ENCODE results near the gene DOP1B. TPM values are rescaled to one million over a fixed set of nuclear protein-coding genes. Genes with fewer than 3 reads are reported as not detected.

Gene DOP1B
- total RNA-seq, 1 experiment from 2014 or later = 15.1 TPM

- Histone ChIP-seq H3K27me3 (ENCODE audit: insufficient read depth, low read depth) (no peaks in the 10 kb centered on the region), H3K9me2 (ENCODE audit: insufficient read depth) (no peaks in the 10 kb centered on the region), H3K4me1 (replicated peaks; ENCODE audit: insufficient read depth) (peaks cover 15% of the 10 kb centered on the region), H2AFZ (no peak overlapping the region), H3K27ac (no peak overlapping the region), H3K79me2 (ENCODE audit: low read depth) (no peaks in the 10 kb centered on the region), H3F3A (ENCODE audit: insufficient read depth, low read depth) (peaks cover 16% of the 10 kb centered on the region), H3K9me3 (ENCODE audit: insufficient read depth, low read depth) (no peaks in the 10 kb centered on the region), H4K20me1 (ENCODE audit: insufficient read depth) (no peaks in the 10 kb centered on the region), H3K4me3 (no peak overlapping the region), H3K4me2 (no peak overlapping the region), H3K36me3 (ENCODE audit: low read depth) (no peaks in the 10 kb centered on the region)
- POLR2A ChIA-PET (ENCODE audit: unreplicated experiment) = no interaction called here
- no peak for DNase-seq
- TF ChIP-seq CTCF (conservative IDR thresholded peaks at IDR 0.05) (no peak), EZH2 (IDR thresholded peaks at IDR 0.05; ENCODE audit: low read depth) (no peak)
- no TSS peak for BruUV-seq (replicated peaks)
- intact Hi-C loops (cut with micrococcal nuclease; ENCODE audit: unreplicated experiment) = no loop called here
- CTCF ChIA-PET = no interaction called here
These were observed 32.2 kb upstream of the DOP1B start for GRCh38 chr21:36124395-36124794.

GRCh38 chr21:36125512-36126207, 31.0 kb upstream of the DOP1B start:
- ChIA-PET CTCF (interaction anchor here (0.6 kb wide), 1 partner anchor 614 kb away, joined by 4 read pairs; no protein-coding TSS in a partner anchor), POLR2A (ENCODE audit: unreplicated experiment) (interaction anchor here (0.6 to 0.9 kb wide), 2 partner anchors 56 to 284 kb away, joined by 4 to 6 read pairs; no protein-coding TSS in a partner anchor)
- H3K4me3 ChIP-seq = no peak overlapping the region
- peaks cover 15% of the 10 kb centered on the region for H3K4me1 ChIP-seq (replicated peaks; ENCODE audit: insufficient read depth)
- no peaks in the 10 kb centered on the region for H3K79me2 ChIP-seq (ENCODE audit: low read depth)
- peak; percentile 37 to 48 for DNase-seq
- H3K9me3 ChIP-seq (ENCODE audit: insufficient read depth, low read depth) = no peaks in the 10 kb centered on the region
- no peaks in the 10 kb centered on the region for H4K20me1 ChIP-seq (ENCODE audit: insufficient read depth)
- no peaks in the 10 kb centered on the region for H3K27me3 ChIP-seq (ENCODE audit: insufficient read depth, low read depth)
- no peaks in the 10 kb centered on the region for H3K9me2 ChIP-seq (ENCODE audit: insufficient read depth)
- TF ChIP-seq EZH2 (IDR thresholded peaks at IDR 0.05; ENCODE audit: low read depth) (no peak), CTCF (conservative IDR thresholded peaks at IDR 0.05) (peak; percentile 76)
- H3K27ac ChIP-seq = peak overlapping the region; percentile 89
- no peaks in the 10 kb centered on the region for H3K36me3 ChIP-seq (ENCODE audit: low read depth)
- H2AFZ ChIP-seq = 0 out of 2 replicates have a peak overlapping the region, but pooled peaks have one; percentile 56
- intact Hi-C loops (cut with micrococcal nuclease; ENCODE audit: unreplicated experiment) = no loop called here
- peaks cover 16% of the 10 kb centered on the region for H3F3A ChIP-seq (ENCODE audit: insufficient read depth, low read depth)
- peak overlapping the region; percentile 49 for H3K4me2 ChIP-seq
- BruUV-seq (replicated peaks) = TSS peak; percentile 20

- Histone ChIP-seq H3K27me3 (ENCODE audit: insufficient read depth, low read depth) (no peaks in the 10 kb centered on the region), H3K27ac (peak overlapping the region; percentile 89), H3K9me3 (ENCODE audit: insufficient read depth, low read depth) (no peaks in the 10 kb centered on the region), H3K4me3 (no peak overlapping the region), H2AFZ (0 out of 2 replicates have a peak overlapping the region, but pooled peaks have one; percentile 56), H4K20me1 (ENCODE audit: insufficient read depth) (no peaks in the 10 kb centered on the region), H3K9me2 (ENCODE audit: insufficient read depth) (no peaks in the 10 kb centered on the region), H3K4me2 (peak overlapping the region; percentile 49), H3F3A (ENCODE audit: insufficient read depth, low read depth) (peaks cover 16% of the 10 kb centered on the region), H3K36me3 (ENCODE audit: low read depth) (no peaks in the 10 kb centered on the region), H3K4me1 (replicated peaks; ENCODE audit: insufficient read depth) (peaks cover 15% of the 10 kb centered on the region), H3K79me2 (ENCODE audit: low read depth) (no peaks in the 10 kb centered on the region)
- BruUV-seq (replicated peaks) = no TSS peak
- ChIA-PET CTCF (interaction anchor here (0.6 kb wide), 1 partner anchor 615 kb away, joined by 4 read pairs; no protein-coding TSS in a partner anchor), POLR2A (ENCODE audit: unreplicated experiment) (interaction anchor here (0.6 to 0.9 kb wide), 3 partner anchors 9 to 284 kb away, joined by 4 to 6 read pairs (median 4); partner anchors contain the start of gene CBR3)
- peak; percentile 48 to 74 for DNase-seq
- intact Hi-C loops (cut with micrococcal nuclease; ENCODE audit: unreplicated experiment) = no loop called here
- TF ChIP-seq EZH2 (IDR thresholded peaks at IDR 0.05; ENCODE audit: low read depth) = no peak
- no peak for TF ChIP-seq CTCF (conservative IDR thresholded peaks at IDR 0.05)
These were observed 30.4 kb upstream of the DOP1B start for GRCh38 chr21:36126208-36126565.

All from PC-9 (cell line).